Dermis microvascular lymphatic vessel endothelial cell (primary cell): ENCODE data around the gene RPL19. TPM values are rescaled to one million over a fixed set of nuclear protein-coding genes. Genes with fewer than 3 reads are reported as not detected.
"Not testable (repeated sequence)": the region's sequence is repeated elsewhere in the genome, so short reads cannot be mapped to it uniquely, and the experiment has no call there.

Source experiments
- DNase-seq, 2 donors: peaks; one replicate each; pipeline versions ENCODE4 v3.0.0 to v3.0.0-alpha.2; 2010; ENCODE audit warnings: low read depth in 2 of 2
- total RNA-seq: library from RNA; depleted of rRNA; stranded (reverse); fragments of >200 nt; gene quantifications from 2 replicates; pipeline ENCODE4 v1.2.1, GENCODE V29; 2014

RPL19 gene
- 1,104 and 1,597 TPM in 2 replicates for total RNA-seq

GRCh38 chr17:39200070-39200879 is at the start of gene RPL19:
RPL19 (plus strand) TSS chr17:39200283; CDS start chr17:39200345, 62 bp downstream.
- no peak for DNase-seq

GRCh38 chr17:39150795-39151149 is 49.3 kb upstream of the RPL19 start:
- no peak for DNase-seq

GRCh38 chr17:39151150-39151942 is 48.7 kb upstream of the RPL19 start, which contains the start of gene PLXDC1:
PLXDC1 (minus strand) TSS chr17:39151637; CDS start chr17:39151437, 200 bp downstream.
- no peak for DNase-seq

GRCh38 chr17:39151943-39152818 is 47.9 kb upstream of the RPL19 start:
- DNase-seq, result no peak

- DNase-seq, result peak; percentile 77 to 89
Measured at GRCh38 chr17:39153599-39154051, 46.5 kb upstream of the RPL19 start.

- no peak for DNase-seq
Measured at GRCh38 chr17:39155654-39156053, 44.4 kb upstream of the RPL19 start.

GRCh38 chr17:39156491-39156890 is 43.6 kb upstream of the RPL19 start:
- DNase-seq, result no peak

- DNase-seq, result no peak
Measured at GRCh38 chr17:39158623-39159022, 41.5 kb upstream of the RPL19 start.

- no peak for DNase-seq
Measured at GRCh38 chr17:39161962-39162361, 38.1 kb upstream of the RPL19 start.

- DNase-seq, result peak; percentile 84 to 92
Measured at GRCh38 chr17:39164675-39165143, 35.4 kb upstream of the RPL19 start.

- no peak for DNase-seq
Measured at GRCh38 chr17:39165178-39165840, 34.8 kb upstream of the RPL19 start.

- no peak for DNase-seq
Measured at GRCh38 chr17:39165841-39166349, 34.2 kb upstream of the RPL19 start, which contains the start of gene ARL5C. ARL5C (minus strand) TSS chr17:39166161; CDS start chr17:39165760, 401 bp downstream.

GRCh38 chr17:39166437-39167335 is 33.4 kb upstream of the RPL19 start:
- DNase-seq, result no peak

- DNase-seq, result no peak
Measured at GRCh38 chr17:39167476-39167875, 32.6 kb upstream of the RPL19 start.

GRCh38 chr17:39168503-39168902 is 31.6 kb upstream of the RPL19 start:
- not testable (repeated sequence) for DNase-seq

- DNase-seq, result no peak
Measured at GRCh38 chr17:39169101-39169500, 31.0 kb upstream of the RPL19 start.

GRCh38 chr17:39169518-39169917 is 30.6 kb upstream of the RPL19 start:
- DNase-seq, result no peak

- DNase-seq, result no peak
Measured at GRCh38 chr17:39170109-39170508, 30.0 kb upstream of the RPL19 start.

- no peak for DNase-seq
Measured at GRCh38 chr17:39170558-39170957, 29.5 kb upstream of the RPL19 start.
